ENCODE measurements around the gene TSPAN9.

Gene TSPAN9

GRCh38 chr12:3281588-3282383 is 204.6 kb downstream of the TSPAN9 start:
- no peak for DNase-seq

GRCh38 chr12:3282384-3282670 is 205.1 kb downstream of the TSPAN9 start:
- DNase-seq: no peak

- no peak for DNase-seq
Measured at GRCh38 chr12:3283137-3283680, 206.0 kb downstream of the TSPAN9 start.

- DNase-seq: no peak
Measured at GRCh38 chr12:3284405-3284804, 207.2 kb downstream of the TSPAN9 start.

GRCh38 chr12:3285570-3285969 is 208.4 kb downstream of the TSPAN9 start:
- DNase-seq: no peak

GRCh38 chr12:3288690-3289089 is 211.5 kb downstream of the TSPAN9 start:
- no peak for DNase-seq

GRCh38 chr12:3289702-3290101 is 212.5 kb downstream of the TSPAN9 start:
- no peak for DNase-seq

GRCh38 chr12:3291939-3292338 is 214.8 kb downstream of the TSPAN9 start:
- no peak for DNase-seq

GRCh38 chr12:3292677-3293412 is 215.7 kb downstream of the TSPAN9 start:
- DNase-seq: no peak

GRCh38 chr12:3293446-3294161 is 216.4 kb downstream of the TSPAN9 start:
- no peak for DNase-seq

GRCh38 chr12:3294481-3294911 is 217.3 kb downstream of the TSPAN9 start:
- DNase-seq: no peak

GRCh38 chr12:3295225-3295624 is 218.0 kb downstream of the TSPAN9 start:
- DNase-seq: no peak

- no peak for DNase-seq
Measured at GRCh38 chr12:3295646-3296408, 218.6 kb downstream of the TSPAN9 start.

- DNase-seq: no peak
Measured at GRCh38 chr12:3296409-3296701, 219.2 kb downstream of the TSPAN9 start.

GRCh38 chr12:3298603-3299002 is 221.4 kb downstream of the TSPAN9 start:
- DNase-seq: no peak

- DNase-seq: peak; percentile 91
Measured at GRCh38 chr12:3299929-3300832, 223.0 kb downstream of the TSPAN9 start.

- DNase-seq: no peak
Measured at GRCh38 chr12:3300833-3301401, 223.7 kb downstream of the TSPAN9 start.

- no peak for DNase-seq
Measured at GRCh38 chr12:3302401-3303041, 225.3 kb downstream of the TSPAN9 start.

- DNase-seq: no peak
Measured at GRCh38 chr12:3303410-3304136, 226.4 kb downstream of the TSPAN9 start.

Measured in retina (tissue), 1 donor.